GM10266 (cell line): Measurements from ENCODE around the gene IFT52.

Experiments
- DNase-seq: peaks from one replicate; pipeline ENCODE4 v3.0.0; 2012; ENCODE audit errors: extremely low spot score
- TF ChIP-seq, protein P1 (sequence below): IDR thresholded peaks from 2 replicates; pipeline ENCODE4 v1.5.1; 2012; ENCODE audit warnings: mild to moderate bottlenecking, low read depth; ENCODE audit not compliant: control insufficient read depth, insufficient read depth; ENCODE audit errors: missing control alignments

IFT52 gene

DNA sequence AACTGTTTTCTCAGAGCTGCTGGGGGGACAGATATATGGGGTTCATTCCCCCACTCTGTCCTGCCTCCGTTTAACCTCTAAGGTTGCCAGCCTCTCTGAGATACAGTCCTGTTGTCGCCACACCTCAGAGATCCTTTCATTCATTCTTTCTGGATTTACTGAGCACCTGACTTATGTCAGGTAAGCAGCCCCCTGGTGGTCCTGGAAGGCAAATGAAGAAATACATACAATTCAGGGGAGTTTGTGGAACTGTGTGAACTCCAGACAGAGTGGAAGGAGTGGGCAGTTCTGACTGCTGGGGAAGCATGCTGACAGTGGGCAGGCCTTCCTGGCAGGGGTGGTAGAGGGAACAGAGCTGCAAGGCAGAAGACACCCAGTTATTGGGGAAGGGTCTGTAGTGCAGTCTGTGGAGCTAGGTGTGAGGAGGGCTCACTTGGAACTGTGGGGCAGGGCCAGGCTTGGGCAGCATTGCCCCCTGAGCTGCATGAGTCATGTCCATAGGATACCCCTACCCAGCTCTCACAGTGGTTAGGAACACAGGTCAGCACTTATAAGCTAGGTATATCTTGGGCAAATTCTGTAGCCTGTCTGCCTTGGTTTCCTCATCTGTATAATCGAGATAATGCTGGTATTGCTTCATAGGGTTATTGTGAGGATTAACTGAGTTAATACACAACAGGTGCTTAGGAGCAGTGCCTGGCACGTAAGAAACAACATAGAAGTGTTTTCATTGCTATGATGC lies 44.7 kb upstream of the IFT52 start:
- TF ChIP-seq, protein P1, sequence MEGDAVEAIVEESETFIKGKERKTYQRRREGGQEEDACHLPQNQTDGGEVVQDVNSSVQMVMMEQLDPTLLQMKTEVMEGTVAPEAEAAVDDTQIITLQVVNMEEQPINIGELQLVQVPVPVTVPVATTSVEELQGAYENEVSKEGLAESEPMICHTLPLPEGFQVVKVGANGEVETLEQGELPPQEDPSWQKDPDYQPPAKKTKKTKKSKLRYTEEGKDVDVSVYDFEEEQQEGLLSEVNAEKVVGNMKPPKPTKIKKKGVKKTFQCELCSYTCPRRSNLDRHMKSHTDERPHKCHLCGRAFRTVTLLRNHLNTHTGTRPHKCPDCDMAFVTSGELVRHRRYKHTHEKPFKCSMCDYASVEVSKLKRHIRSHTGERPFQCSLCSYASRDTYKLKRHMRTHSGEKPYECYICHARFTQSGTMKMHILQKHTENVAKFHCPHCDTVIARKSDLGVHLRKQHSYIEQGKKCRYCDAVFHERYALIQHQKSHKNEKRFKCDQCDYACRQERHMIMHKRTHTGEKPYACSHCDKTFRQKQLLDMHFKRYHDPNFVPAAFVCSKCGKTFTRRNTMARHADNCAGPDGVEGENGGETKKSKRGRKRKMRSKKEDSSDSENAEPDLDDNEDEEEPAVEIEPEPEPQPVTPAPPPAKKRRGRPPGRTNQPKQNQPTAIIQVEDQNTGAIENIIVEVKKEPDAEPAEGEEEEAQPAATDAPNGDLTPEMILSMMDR = no peak
- no peak for DNase-seq

- TF ChIP-seq, protein P1 = no peak
- no peak for DNase-seq
Observed at GRCh38 chr20:43548273-43548880, 42.4 kb upstream of the IFT52 start.

- TF ChIP-seq, protein P1 = no peak
- no peak for DNase-seq
Observed at GRCh38 chr20:43549416-43550065, 41.2 kb upstream of the IFT52 start.

GRCh38 chr20:43550456-43550855 lies 40.3 kb upstream of the IFT52 start:
- TF ChIP-seq, protein P1 = no peak

DNA sequence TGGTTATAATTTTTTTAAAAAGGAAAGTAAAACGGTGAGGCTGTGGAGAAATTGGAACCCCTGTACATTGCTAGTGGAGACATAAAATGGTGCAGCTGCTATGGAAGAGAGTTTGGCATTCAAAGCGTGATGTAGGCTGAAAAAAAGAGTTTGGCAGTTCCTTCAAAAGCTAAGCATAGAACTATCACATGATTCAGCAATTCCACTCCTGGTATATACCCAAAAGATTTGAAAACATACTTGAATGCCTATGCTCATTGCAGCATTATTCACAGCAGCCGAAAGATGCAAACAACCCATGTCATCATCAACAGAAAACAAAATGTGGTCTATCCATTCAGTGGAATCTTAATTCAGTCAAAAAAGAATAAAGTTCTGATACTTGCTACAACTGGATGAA lies 36.4 kb upstream of the IFT52 start:
- TF ChIP-seq, protein P1 = no peak
- no peak for DNase-seq

More at GRCh38 chr20:43550456-43550855, 40.3 kb upstream of the IFT52 start:
- DNase-seq = no peak

DNA sequence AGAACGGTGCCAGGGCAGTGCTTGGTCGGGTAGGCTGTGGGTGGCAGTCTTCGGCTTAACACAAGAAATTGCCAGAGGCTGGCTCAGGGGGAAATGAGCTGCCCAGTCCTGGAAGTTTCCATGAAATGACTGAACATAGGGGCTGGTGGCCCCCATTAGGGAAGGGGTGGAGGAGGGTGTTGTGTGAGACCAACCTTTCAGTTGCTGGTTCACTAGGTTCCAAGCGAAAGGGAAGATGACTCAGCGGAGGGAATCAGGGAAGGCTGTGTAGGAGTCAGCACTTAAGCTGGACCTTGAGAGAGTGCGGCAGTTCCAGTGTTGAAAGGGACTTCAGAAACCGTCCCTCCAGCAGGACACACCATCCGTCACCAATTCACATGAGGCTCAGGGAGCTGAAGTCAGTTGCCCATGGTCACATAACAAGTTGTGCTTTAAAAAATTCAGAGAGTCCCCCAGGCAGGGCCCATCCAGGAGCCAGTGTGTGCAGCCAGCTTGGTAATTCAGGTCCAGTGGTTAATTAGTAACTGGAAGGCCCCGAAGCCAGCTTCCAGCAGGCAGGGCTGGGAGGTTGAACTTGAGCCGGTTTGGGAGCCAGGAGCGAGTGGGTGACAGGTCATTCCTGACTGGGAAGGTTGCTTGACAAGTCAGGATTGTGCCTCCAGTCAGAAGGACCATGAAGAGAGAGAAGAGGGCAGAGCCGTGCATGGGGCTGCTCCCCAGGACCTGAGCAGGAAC lies 32.2 kb upstream of the IFT52 start, which contains the start of gene SGK2:
TSS of gene SGK2 (plus strand) at position 616 of the 735 bp plus-strand sequence. CDS start 7,469 bp downstream, outside the sequence.
- TF ChIP-seq, protein P1 = no peak
- DNase-seq = no peak
